ENCODE data around the gene SGPL1. TPM values are rescaled to one million over a fixed set of nuclear protein-coding genes. Genes with fewer than 3 reads are reported as not detected.

Gene SGPL1
- total RNA-seq, 2 donors from 2014 or later = 8.9 to 9.7 TPM

DNA sequence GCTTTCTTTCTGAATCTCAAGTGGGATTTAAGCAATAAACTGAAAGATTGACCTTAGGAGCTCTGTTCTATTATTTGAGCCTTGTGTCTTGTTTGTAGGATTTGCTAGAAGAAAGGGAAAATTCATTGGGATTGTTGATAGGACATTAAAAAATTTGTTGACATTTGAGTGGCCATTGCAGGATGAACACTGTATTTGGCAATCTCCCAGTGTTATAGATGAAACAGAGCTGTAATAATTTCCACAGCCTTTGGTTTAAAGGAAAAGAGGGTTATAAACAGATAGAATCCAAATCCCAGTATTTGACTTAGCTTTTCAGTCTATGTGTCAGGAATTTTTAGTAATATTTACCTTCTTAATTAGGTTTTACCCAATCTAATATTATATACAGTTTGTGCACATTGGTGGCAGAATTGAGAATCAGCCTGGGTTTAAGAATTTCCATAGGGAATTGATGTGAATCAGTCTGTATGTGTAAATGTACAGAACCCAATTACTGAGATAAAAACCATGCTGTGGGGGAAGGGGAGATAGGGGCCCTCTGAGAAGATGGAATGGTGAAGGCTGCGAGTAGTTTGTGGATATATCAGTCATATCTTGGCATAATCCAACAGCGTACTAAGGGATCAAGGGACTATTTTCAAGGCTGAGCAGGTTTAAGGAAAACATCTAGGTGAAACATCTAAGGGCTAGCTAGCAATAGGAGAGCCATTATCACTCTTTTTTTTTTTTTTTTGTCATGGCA lies 6.5 kb downstream of the SGPL1 start:
- TF ChIP-seq, protein P1, sequence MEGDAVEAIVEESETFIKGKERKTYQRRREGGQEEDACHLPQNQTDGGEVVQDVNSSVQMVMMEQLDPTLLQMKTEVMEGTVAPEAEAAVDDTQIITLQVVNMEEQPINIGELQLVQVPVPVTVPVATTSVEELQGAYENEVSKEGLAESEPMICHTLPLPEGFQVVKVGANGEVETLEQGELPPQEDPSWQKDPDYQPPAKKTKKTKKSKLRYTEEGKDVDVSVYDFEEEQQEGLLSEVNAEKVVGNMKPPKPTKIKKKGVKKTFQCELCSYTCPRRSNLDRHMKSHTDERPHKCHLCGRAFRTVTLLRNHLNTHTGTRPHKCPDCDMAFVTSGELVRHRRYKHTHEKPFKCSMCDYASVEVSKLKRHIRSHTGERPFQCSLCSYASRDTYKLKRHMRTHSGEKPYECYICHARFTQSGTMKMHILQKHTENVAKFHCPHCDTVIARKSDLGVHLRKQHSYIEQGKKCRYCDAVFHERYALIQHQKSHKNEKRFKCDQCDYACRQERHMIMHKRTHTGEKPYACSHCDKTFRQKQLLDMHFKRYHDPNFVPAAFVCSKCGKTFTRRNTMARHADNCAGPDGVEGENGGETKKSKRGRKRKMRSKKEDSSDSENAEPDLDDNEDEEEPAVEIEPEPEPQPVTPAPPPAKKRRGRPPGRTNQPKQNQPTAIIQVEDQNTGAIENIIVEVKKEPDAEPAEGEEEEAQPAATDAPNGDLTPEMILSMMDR (IDR thresholded peaks at IDR 0.05) = no peak

DNA sequence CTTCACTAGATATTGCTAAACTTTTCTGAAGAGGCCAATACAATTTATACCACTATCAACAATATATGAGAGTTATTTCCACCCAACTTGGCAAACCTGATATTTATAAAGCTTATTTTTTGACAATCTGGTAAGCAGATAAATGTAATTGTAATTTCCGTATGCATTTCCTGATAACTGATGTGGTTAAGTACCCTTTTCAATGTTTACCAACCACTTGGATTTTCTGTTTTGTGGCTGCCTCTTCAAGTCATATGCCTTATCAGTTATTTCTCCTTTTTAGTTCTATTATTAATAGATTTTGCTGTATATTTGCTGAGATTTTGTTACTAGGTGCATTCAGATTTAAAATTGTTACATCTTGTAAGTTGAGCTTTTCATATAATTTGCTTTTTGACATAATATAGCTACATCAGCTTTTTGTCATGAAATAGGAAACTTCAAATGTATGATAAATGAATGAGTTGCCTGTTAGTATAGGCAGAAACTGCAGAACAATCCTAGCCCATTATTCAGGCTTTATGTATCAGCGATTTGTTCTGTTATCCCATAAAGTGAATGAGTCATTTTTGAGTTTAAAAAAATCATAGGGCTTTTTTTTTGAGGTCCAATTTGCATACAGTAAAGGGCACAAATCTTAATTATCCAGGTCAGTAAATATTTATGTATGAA lies 11.5 kb downstream of the SGPL1 start:
- DNase-seq (ENCODE audit: low spot score) = no peak
- Histone ChIP-seq H3K27ac (no peak overlapping the region), H3K4me3 (no peak overlapping the region), H3K36me3 (peaks cover 7% of the 10 kb centered on the region), H3K9me3 (no peaks in the 10 kb centered on the region), H3K4me1 (peaks cover 0 to 8% of the 10 kb centered on the region in 2 donors), H3K27me3 (no peaks in the 10 kb centered on the region)
- TF ChIP-seq, protein P1 (IDR thresholded peaks at IDR 0.05) = no peak

More for the DNA sequence above, 6.5 kb downstream of the SGPL1 start:
- Histone ChIP-seq H3K36me3 (peaks cover 19% of the 10 kb centered on the region), H3K27me3 (no peaks in the 10 kb centered on the region), H3K4me3 (no peak overlapping the region), H3K27ac (no peak overlapping the region), H3K4me1 (no peaks in the 10 kb centered on the region), H3K9me3 (no peaks in the 10 kb centered on the region)
- no peak for DNase-seq (ENCODE audit: low spot score)

DNA sequence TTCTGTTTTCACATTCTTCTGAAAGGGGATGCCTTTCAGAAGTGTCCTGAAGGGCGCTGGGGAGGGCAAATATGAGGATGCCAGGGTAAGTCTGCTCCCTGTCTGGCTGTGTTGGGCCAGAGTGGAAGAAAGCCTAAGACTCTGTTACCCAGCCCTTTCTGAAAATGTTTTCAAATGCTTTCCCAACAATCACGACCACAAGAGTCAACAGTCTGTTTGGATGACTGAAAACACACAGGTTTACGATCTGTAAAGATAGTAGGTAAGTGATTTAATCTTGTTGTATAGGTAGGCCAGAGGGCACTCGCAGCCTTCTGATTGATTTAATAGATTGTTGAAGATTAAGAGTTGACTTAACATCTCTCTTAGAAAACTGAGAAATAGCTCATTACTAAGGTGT lies 13.2 kb downstream of the SGPL1 start:
- TF ChIP-seq, protein P1 (IDR thresholded peaks at IDR 0.05) = no peak
- Histone ChIP-seq H3K4me1 (peaks cover 0 to 18% of the 10 kb centered on the region in 2 donors), H3K27me3 (no peaks in the 10 kb centered on the region)

DNA sequence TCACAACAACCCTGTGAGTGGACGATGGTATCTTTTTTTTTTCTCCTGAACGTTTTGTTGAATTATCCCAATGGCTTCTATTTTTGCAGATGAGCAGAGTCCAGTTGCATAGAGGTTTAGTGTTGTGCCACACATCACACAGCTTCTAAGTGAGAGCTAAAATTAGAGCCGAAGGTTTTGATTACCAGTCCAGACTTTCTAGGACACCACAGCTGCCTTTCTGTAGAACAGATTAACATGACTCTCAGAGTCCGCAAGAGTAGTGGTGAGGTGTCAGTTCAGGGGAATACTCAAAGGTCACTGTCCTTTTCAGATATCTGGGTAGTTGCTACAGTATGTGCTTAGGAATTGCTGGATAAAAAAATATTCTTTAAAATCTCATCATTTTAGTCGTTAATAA lies 13.8 kb downstream of the SGPL1 start:
- Histone ChIP-seq H3K27me3 (no peaks in the 10 kb centered on the region), H3K4me1 (peaks cover 0 to 21% of the 10 kb centered on the region in 2 donors), H3K27ac (peak overlapping the region in 1 of 2 donors; percentile 25), H3K9me3 (no peaks in the 10 kb centered on the region), H3K36me3 (peaks cover 7% of the 10 kb centered on the region), H3K4me3 (no peak overlapping the region)
- DNase-seq (ENCODE audit: low spot score) = no peak
- TF ChIP-seq, protein P1 (IDR thresholded peaks at IDR 0.05) = no peak

More for the DNA sequence above, 13.2 kb downstream of the SGPL1 start:
- H3K27ac ChIP-seq = peak overlapping the region in 1 of 2 donors; percentile 25
- DNase-seq (ENCODE audit: low spot score) = no peak
- H3K36me3 ChIP-seq = peaks cover 7% of the 10 kb centered on the region
- H3K9me3 ChIP-seq = no peaks in the 10 kb centered on the region
- no peak overlapping the region for H3K4me3 ChIP-seq

DNA sequence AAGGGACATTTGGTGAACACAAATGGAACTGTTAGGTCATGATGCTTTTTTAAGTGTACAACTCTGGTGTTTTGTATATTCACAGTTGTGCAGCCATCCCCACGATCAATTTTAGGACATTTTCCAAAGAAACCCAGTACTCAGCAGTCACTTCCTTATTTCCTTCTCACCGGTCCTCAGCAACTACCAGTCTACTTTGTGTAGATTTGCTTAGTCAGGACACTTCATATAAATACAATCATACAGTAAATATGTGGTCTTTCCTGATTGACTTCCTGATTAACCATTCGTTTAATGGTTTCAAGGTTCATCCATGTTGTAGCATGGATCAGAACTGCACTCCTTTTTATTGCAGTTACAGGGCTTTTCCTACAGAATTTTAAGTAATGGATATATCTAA lies 14.4 kb downstream of the SGPL1 start:
- Histone ChIP-seq H3K36me3 (peaks cover 7% of the 10 kb centered on the region), H3K27me3 (no peaks in the 10 kb centered on the region), H3K27ac (no peak overlapping the region), H3K9me3 (no peaks in the 10 kb centered on the region), H3K4me3 (no peak overlapping the region), H3K4me1 (peaks cover 0 to 25% of the 10 kb centered on the region in 2 donors)
- TF ChIP-seq, protein P1 (IDR thresholded peaks at IDR 0.05) = no peak
- DNase-seq (ENCODE audit: low spot score) = no peak
